ENCODE measurements around the gene XPR1.

Gene XPR1

DNA sequence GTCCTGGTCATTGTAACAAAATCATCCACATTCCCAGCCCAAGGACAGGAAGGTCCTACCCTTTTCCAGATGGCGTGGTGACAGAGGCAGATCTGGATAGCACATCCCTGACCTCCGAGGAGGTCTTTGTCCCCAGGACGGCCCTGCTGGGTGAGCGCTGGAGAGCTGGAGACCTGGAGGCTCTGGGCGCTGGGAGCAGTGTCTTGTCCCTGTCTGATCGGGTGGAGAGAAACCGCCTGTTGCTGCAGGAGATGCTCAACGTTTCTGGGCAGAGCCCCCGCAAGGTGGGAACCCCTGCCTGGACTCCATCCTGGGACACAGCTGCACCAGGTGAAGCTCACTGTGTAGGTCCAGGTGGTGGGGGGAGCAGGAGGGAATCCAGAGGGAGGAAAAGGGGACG lies 284.9 kb downstream of the XPR1 start:
- no peak for DNase-seq (ENCODE audit: low spot score)

DNA sequence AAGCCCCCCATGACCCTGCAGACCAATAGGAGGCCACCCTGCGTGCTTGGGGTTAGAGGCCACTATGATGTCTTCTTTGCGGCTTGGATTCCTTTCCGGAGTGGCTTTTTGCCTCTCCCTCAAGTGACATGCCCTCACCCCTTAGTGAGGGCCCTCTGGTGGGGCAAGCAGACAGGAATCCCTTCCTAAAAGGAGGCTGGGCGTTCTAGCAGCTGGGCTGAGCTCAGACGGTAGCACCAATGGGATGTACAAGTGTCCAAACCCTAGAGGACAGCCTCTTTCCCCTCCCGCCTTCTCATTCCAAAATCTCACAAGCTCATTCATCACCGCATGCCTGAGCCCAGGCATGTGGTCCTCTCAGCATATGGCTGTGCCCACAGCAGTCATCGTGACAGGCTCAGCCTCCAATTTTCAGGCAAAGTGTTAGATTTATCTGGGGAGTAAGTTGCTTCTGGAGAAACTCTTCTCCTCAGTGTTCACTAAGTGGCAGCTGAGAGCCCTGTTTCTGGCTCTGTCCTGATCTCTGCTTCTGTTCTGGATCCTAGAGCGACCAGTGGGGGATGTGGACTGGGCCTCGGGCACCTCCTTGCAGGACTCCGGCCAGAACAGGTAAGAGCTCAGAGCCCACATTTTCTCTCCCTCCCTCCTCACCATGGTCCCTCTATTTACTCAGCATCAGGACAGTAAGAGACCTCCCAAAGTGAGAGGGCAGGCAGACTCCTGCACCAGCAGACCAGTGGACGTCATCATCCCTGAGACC lies 285.7 kb downstream of the XPR1 start:
- peak; percentile 58 for DNase-seq (ENCODE audit: low spot score)

GRCh38 chr1:180918519-180918918 lies 286.7 kb downstream of the XPR1 start:
- no peak for DNase-seq (ENCODE audit: low spot score)

- no peak for DNase-seq (ENCODE audit: low spot score)
Measured at GRCh38 chr1:180919183-180919700, 287.4 kb downstream of the XPR1 start.

GRCh38 chr1:180920193-180920592 lies 288.4 kb downstream of the XPR1 start:
- DNase-seq (ENCODE audit: low spot score): no peak

GRCh38 chr1:180920702-180921101 lies 288.9 kb downstream of the XPR1 start:
- DNase-seq (ENCODE audit: low spot score): no peak

GRCh38 chr1:180921386-180921785 lies 289.6 kb downstream of the XPR1 start:
- no peak for DNase-seq (ENCODE audit: low spot score)

- DNase-seq (ENCODE audit: low spot score): no peak
Measured at GRCh38 chr1:180921891-180922630, 290.2 kb downstream of the XPR1 start.

DNA sequence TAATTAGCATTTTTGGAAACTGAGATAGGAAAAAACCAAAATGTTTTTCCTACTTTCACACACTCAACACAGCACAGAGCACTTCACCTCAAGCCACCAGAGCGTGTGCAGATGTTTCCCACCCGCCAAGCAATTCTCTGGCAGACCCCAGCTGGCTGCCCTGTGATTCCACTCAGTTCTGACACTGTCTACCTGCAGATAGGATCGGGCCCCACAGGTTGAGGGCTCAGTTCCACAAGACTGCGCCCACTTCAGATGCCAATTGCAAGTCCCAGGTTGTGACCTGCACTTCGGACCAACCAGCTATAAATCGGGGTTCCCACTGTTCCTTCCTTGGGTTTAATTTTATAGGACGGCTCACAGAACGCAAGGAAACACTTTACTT lies 290.8 kb downstream of the XPR1 start:
- DNase-seq (ENCODE audit: low spot score): no peak

DNA sequence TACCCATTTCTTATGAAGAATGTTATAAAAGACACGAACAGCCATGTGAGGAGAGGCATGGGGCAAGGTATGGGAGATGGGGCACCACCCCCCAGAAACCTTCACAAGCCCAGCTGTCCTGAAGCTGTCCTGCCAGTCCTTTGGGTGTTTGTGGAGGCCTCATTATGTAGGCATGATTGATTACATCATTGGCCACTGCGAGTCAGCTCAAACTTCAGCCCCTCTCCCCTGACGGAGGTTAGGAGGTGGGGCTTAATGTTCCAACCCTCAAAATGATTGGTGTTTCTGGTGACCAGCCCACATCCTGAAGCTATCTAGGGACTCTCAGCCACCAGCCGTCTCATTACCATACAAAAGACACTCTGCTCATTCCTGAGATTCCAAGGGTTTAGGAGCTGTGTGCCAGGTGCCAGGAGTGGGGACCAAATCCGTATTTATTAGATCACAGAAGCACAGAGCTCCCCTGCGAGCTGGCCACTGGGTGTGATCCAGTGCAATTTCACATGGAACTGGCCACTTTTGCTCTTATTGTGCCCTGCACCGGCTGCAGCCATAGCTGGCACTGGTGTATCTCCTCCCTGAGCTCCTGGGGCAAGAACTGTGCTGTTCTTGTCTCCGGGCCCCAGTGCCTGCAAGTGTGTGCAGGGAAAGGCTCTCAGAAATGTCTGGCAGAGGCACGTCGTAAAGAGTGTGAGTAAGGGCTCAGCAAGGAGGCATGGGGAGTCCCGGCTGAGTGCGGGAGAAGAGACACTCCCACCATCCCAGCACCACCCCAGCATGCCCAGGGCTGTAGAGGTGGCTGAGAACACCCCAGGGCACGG lies 291.4 kb downstream of the XPR1 start:
- DNase-seq (ENCODE audit: low spot score): no peak

DNA sequence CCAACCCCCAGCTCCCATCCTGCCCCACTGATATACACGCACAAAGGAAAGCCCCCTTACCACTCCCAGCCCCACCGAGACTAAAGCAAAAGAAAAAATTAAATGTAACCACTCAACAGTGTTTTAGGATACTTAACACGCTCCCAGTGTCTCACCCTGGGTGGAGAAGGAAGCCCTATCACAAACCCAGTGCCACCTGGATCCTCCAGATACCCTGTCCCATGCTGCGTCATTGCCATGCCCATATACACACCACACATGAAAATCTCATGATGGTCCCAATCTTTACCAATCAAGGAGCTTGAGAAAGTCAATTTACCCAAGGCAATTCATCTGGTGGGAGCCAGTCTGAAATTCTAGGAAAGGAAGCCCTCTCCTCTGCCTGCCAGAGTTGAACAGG lies 292.1 kb downstream of the XPR1 start:
- no peak for DNase-seq (ENCODE audit: low spot score)

DNA sequence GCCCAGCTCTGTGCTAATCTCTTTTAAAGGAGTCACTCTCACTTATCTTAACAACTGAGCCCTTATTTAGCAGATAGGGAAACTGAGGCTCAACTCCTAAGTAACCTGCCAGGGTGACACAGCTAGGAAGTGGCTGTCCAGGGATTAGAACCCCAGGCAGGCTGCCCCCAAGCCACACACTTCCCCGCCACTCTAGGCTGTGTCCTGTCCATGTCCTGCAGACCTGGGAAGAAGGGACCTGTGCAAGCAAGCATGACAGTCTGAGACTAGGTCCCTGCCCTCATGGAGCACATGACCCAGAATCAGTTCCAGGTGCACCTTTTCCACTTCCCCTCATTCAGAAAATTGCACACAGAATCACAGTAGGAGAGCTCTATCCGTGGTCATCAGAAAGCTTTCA lies 293.1 kb downstream of the XPR1 start:
- no peak for DNase-seq (ENCODE audit: low spot score)

- no peak for DNase-seq (ENCODE audit: low spot score)
Measured at GRCh38 chr1:180925471-180926051, 293.7 kb downstream of the XPR1 start.

GRCh38 chr1:180926164-180926981 lies 294.6 kb downstream of the XPR1 start:
- DNase-seq (ENCODE audit: low spot score): peak; percentile 86

DNA sequence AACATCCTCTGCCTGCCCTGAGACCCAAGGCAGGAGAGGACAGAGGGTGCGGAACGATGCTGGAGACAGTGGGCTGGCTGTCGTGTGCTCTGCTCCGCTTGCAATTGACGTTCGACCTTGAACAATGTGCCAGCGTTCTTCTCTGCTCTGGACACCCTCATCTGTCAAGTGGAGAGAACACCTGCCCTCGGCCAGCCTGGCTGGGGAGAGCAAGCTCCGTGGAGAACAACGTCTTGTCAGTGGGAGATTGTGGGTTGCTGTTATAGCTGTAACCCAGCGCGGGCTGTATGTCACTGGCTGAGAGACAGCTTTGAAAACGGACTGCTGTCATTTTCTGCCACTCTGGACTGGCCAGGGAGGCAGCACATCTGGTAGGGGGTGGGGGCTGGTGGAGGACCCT lies 295.5 kb downstream of the XPR1 start:
- peak; percentile 35 for DNase-seq (ENCODE audit: low spot score)

DNA sequence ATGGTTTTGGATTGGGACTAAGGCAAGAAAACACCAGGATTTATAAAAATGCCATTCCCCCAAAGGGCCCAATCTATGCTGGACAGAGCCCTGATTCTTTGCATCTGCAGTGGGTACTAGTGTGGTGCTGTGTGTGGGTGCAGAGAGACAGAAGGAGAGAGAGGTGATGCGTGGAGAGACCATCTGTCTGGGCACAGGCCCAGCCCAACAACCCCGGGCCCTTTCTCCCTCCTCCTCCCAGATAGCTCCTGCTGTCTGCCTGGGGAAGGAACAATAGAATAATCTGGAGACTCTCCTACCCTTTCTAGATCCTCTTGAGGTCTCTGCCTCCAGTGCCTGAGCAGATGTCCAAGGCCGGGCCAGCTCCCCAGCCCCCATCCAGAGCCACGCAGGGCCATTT lies 296.0 kb downstream of the XPR1 start:
- DNase-seq (ENCODE audit: low spot score): peak; percentile 92

DNA sequence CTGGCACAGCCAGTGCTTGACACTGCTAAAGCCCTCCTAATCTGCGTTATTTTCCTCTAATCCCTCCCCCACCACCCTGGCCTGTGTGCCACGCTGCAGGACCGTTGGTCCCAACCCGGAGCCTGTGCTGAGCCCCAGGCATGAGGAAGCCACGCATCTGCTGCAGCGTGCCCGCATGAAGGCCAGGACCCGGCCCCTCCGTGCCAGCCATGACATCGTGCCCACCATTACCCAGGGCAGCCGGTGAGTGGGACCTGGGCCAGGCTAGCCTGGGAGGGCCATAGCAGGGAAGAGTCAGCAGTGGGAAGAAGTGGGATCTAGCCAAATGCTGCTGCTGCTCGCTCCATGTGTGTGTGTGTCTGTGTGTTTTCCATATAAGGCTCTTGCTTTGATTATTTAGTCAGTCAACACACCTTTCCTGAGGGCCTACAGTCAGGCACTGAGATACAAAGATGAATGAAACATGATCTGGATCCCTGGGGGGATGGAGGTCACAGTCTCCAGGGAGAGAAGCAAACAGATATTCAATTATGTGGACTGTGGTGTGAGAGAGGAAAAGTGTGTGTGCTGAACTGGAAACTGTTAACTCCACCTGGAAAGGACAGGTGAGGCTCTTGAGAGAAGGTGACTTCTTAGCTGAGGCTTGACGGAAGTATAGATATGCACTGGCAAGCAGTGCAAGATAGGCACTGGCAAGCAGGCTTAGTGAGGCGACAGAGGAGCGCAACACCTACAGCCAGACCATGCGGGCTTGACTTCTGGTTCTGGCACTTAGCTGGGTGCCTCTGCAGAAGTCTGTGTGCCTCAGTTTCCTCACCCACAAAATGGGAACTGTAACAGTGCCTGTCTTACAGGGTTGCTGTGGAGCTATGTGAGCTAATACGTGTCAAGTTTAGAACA lies 296.8 kb downstream of the XPR1 start:
- no peak for DNase-seq (ENCODE audit: low spot score)

DNA sequence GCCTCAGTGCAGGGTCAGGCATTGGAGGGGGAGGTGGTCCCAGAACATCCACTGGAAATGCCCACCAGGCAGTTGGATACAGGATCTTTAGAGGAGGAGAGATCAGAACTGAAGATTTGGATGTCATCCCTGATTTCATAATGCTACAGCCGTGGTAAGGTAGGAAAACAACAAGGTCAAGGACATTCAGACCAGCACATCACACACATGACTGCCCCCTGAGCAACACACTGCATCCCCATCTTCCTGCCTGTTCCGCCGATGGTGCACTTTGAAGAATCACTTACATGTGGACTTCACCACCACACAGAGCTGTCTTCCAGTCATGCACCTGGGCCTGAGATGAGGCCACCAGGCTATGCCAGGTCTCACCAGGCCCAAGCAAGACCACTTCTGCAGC lies 297.6 kb downstream of the XPR1 start:
- no peak for DNase-seq (ENCODE audit: low spot score)

DNA sequence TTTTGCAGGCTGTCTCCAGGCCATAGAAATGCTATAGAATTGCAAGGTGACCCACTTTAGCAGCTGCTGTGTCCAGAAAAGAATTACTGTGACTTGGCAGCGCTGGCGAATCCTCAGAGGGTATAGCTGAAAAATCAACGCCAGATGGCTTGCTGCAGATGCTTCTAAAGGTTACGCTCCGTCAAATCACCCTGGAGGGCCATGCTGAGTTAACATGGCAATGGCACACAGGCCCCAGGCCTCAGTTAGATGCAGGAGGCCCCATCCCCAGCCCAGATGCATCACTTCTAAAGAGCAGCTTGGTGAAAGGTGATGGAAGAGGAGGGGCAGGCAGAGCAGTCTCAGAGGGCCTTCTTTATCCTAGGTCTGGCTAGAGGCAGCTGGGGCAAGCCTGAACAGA lies 298.9 kb downstream of the XPR1 start:
- DNase-seq (ENCODE audit: low spot score): peak; percentile 39

- DNase-seq (ENCODE audit: low spot score): no peak
Measured at GRCh38 chr1:180931529-180931928, 299.7 kb downstream of the XPR1 start.

All from cerebellar cortex (tissue), 1 donor.